Mesenchymal stem cell (in vitro differentiated cells and primary cell): ENCODE data around the gene PRDM9.
"Not testable (repeated sequence)": the region's sequence is repeated elsewhere in the genome, so short reads cannot be mapped to it uniquely, and the experiment has no call there.

Experiments used
- DNase-seq: peaks from one replicate; pipeline ENCODE4 v3.0.0-alpha.2; 2013
- H2AFZ ChIP-seq: one replicate; pipeline ENCODE4 v1.6.1; 2013; ENCODE audit warnings: low read depth, mild to moderate bottlenecking, control low read depth, inconsistent platforms, low read length, moderate library complexity
- H2AK5ac ChIP-seq: 2 replicates; pipeline ENCODE4 v1.6.1; 2013; ENCODE audit warnings: low read length, moderate library complexity, mild to moderate bottlenecking, inconsistent platforms; ENCODE audit not compliant: severe bottlenecking
- H2BK120ac ChIP-seq: one replicate; pipeline ENCODE4 v1.6.1; 2013; ENCODE audit warnings: low read depth, mild to moderate bottlenecking, inconsistent platforms, low read length, moderate library complexity
- H2BK12ac ChIP-seq, 2 experiments: one replicate each; pipeline ENCODE4 v1.6.1; 2013; ENCODE audit warnings: inconsistent platforms in 2 of 2, low read length in 2 of 2, mild to moderate bottlenecking in 2 of 2, moderate library complexity in 2 of 2, control low read depth in 1 of 2
- H2BK15ac ChIP-seq: one replicate; pipeline ENCODE4 v1.6.1; 2013; ENCODE audit warnings: mild to moderate bottlenecking, low read depth, inconsistent platforms; ENCODE audit not compliant: poor library complexity, severe bottlenecking
- H2BK5ac ChIP-seq: 2 replicates; pipeline ENCODE4 v1.6.1; 2013; ENCODE audit warnings: low read depth, mild to moderate bottlenecking, low read length, control low read depth, inconsistent platforms; ENCODE audit not compliant: poor library complexity, severe bottlenecking
- H3K14ac ChIP-seq, 2 experiments: one replicate each; pipeline ENCODE4 v1.6.1; 2013; ENCODE audit warnings: inconsistent platforms in 2 of 2, low read length in 2 of 2, control low read depth in 1 of 2, mild to moderate bottlenecking in 1 of 2, moderate library complexity in 1 of 2
- H3K18ac ChIP-seq, 2 experiments: one replicate each; pipeline ENCODE4 v1.6.1; 2013; ENCODE audit warnings: inconsistent platforms in 2 of 2, low read length in 2 of 2, control low read depth in 1 of 2, low read depth in 1 of 2, mild to moderate bottlenecking in 1 of 2
- H3K23ac ChIP-seq, 2 experiments: one replicate each; pipeline ENCODE4 v1.6.1; 2013; ENCODE audit warnings: inconsistent platforms in 2 of 2, low read length in 2 of 2, mild to moderate bottlenecking in 2 of 2, moderate library complexity in 2 of 2, control low read depth in 1 of 2
- H3K27ac ChIP-seq: 2 replicates; pipeline ENCODE4 v1.5.1; 2013; ENCODE audit warnings: mild to moderate bottlenecking, moderate library complexity, low read length, control low read depth, inconsistent platforms; ENCODE audit not compliant: poor library complexity, severe bottlenecking
- H3K27me3 ChIP-seq, 2 experiments: 2 replicates each; pipeline versions ENCODE4 v1.6.1 to v1.7.0; 2013; ENCODE audit warnings: low read length in 2 of 2, mild to moderate bottlenecking in 2 of 2, moderate library complexity in 2 of 2, control low read depth in 1 of 2, inconsistent platforms in 1 of 2; ENCODE audit not compliant: control insufficient read depth in 1 of 2, insufficient read depth in 1 of 2
- H3K36me3 ChIP-seq, 2 experiments: 2 replicates each; pipeline versions ENCODE4 v1.6.1 to v1.7.0; 2013; ENCODE audit warnings: low read length in 2 of 2, control low read depth in 1 of 2, inconsistent platforms in 1 of 2, low read depth in 1 of 2, mild to moderate bottlenecking in 1 of 2; ENCODE audit not compliant: insufficient read depth in 2 of 2, control insufficient read depth in 1 of 2
- H3K4ac ChIP-seq, 2 experiments: one replicate each; pipeline ENCODE4 v1.6.1; 2013; ENCODE audit warnings: inconsistent platforms in 2 of 2, low read length in 2 of 2, mild to moderate bottlenecking in 2 of 2, moderate library complexity in 2 of 2, control low read depth in 1 of 2, low read depth in 1 of 2
- H3K4me1 ChIP-seq: 2 replicates; pipeline ENCODE4 v1.6.1; 2013; ENCODE audit warnings: low read depth, low read length, control low read depth; ENCODE audit not compliant: control insufficient read depth, insufficient read depth
- H3K4me2 ChIP-seq: 2 replicates; pipeline ENCODE4 v1.6.1; 2013; ENCODE audit warnings: low read length, mild to moderate bottlenecking, inconsistent platforms; ENCODE audit not compliant: poor library complexity, severe bottlenecking
- H3K4me3 ChIP-seq, 2 experiments: 2 replicates each; pipeline versions ENCODE4 v1.5.1 to v1.7.0; 2013; ENCODE audit warnings: low read length in 2 of 2, mild to moderate bottlenecking in 2 of 2, control low read depth in 1 of 2, low read depth in 1 of 2; ENCODE audit not compliant: insufficient read depth in 1 of 2
- H3K79me1 ChIP-seq: replicated peaks from 2 replicates; pipeline ENCODE4 v1.6.1; 2013; ENCODE audit warnings: mild to moderate bottlenecking, control low read depth, low read length, inconsistent platforms; ENCODE audit not compliant: poor library complexity, severe bottlenecking
- H3K9ac ChIP-seq: 2 replicates; pipeline ENCODE4 v1.7.0; 2013; ENCODE audit warnings: mild to moderate bottlenecking, low read length, moderate library complexity
- H3K9me3 ChIP-seq: 2 replicates; pipeline ENCODE4 v1.7.0; 2013; ENCODE audit warnings: mild to moderate bottlenecking, low read length; ENCODE audit not compliant: control insufficient read depth
- H4K8ac ChIP-seq: one replicate; pipeline ENCODE4 v1.6.1; 2013; ENCODE audit warnings: inconsistent platforms, mild to moderate bottlenecking, low read length, moderate library complexity
- H4K91ac ChIP-seq: one replicate; pipeline ENCODE4 v1.6.1; 2013; ENCODE audit warnings: mild to moderate bottlenecking, low read length, inconsistent platforms
- WGBS: methylation state at CpG from one replicate; pipeline ENCODE4 v1.1.7; 2013; ENCODE audit warnings: mixed read lengths; 5-methylcytosine and 5-hydroxymethylcytosine counted together

PRDM9 gene

DNA sequence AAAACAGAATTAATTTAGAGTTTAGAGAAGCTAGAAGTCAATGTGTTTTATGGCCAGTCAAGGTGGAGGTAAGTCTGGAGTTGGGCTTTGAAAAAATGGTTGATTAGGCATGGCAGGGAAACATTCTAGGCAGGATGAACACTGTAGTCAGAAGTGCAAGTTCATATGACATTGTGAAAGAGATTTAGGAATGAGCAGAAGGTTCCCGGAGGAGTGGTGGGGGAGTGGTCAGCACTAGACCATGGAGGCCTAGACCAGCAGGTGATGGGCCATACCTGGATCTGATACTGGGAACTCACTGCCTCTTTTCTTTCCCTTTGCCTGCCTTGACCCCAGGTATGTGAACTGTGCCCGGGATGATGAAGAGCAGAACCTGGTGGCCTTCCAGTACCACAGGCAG is 16.6 kb downstream of the PRDM9 start:
- Histone ChIP-seq H3K14ac (no peak overlapping the region), H3K79me1 (no peaks in the 10 kb centered on the region), H4K91ac (no peak overlapping the region), H3K27me3 (no peaks in the 10 kb centered on the region), H3K9me3 (no peaks in the 10 kb centered on the region), H2BK5ac (no peak overlapping the region), H2AK5ac (no peak overlapping the region), H2BK12ac (no peak overlapping the region), H3K27ac (no peak overlapping the region), H2BK15ac (no peak overlapping the region), H2BK120ac (no peak overlapping the region), H3K4me1 (no peaks in the 10 kb centered on the region), H3K23ac (no peak overlapping the region), H4K8ac (no peak overlapping the region), H3K36me3 (no peaks in the 10 kb centered on the region), H3K9ac (no peak overlapping the region), H2AFZ (no peak overlapping the region), H3K4ac (no peak overlapping the region), H3K4me3 (no peak overlapping the region), H3K18ac (peak overlapping the region in 1 of 2 experiments; percentile 34), H3K4me2 (no peak overlapping the region)
- 86% methylated on average over 1 of the region's 2 CpGs for WGBS
- no peak for DNase-seq

DNA sequence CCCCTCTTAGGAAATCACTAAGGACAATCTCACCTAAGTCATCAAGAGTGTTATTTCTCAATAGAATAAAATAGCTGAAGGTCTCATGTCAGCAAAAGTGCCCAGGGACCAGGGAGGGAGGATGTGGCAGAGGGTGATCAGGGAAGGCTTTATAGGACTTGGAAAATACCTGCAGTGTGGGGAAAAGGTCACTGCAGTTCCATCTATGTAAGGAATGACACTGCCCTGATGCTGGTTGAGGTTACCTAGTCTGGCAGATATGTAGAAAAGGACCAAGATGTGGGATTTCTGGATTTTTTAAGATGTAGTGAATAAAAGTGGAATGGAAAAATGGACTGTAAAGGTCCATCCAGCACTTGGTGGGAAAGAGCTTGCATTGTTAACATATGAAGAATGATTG is 18.3 kb downstream of the PRDM9 start:
- H3K36me3 ChIP-seq, result no peaks in the 10 kb centered on the region
- H3K9me3 ChIP-seq, result no peaks in the 10 kb centered on the region
- no peak overlapping the region for H3K9ac ChIP-seq
- H2AFZ ChIP-seq, result no peak overlapping the region
- no peak overlapping the region for H3K14ac ChIP-seq
- no peaks in the 10 kb centered on the region for H3K4me1 ChIP-seq
- H2BK120ac ChIP-seq, result no peak overlapping the region
- H3K27ac ChIP-seq, result no peak overlapping the region
- no peak overlapping the region for H3K4ac ChIP-seq
- no peak overlapping the region for H2AK5ac ChIP-seq
- H2BK12ac ChIP-seq, result no peak overlapping the region
- H3K4me3 ChIP-seq, result no peak overlapping the region
- no peak overlapping the region for H4K8ac ChIP-seq
- DNase-seq, result no peak
- H3K27me3 ChIP-seq, result no peaks in the 10 kb centered on the region
- H2BK5ac ChIP-seq, result no peak overlapping the region
- H3K4me2 ChIP-seq, result no peak overlapping the region
- H3K18ac ChIP-seq, result no peak overlapping the region
- H3K23ac ChIP-seq, result no peak overlapping the region
- H4K91ac ChIP-seq, result no peak overlapping the region
- H3K79me1 ChIP-seq, result no peaks in the 10 kb centered on the region
- H2BK15ac ChIP-seq, result no peak overlapping the region

DNA sequence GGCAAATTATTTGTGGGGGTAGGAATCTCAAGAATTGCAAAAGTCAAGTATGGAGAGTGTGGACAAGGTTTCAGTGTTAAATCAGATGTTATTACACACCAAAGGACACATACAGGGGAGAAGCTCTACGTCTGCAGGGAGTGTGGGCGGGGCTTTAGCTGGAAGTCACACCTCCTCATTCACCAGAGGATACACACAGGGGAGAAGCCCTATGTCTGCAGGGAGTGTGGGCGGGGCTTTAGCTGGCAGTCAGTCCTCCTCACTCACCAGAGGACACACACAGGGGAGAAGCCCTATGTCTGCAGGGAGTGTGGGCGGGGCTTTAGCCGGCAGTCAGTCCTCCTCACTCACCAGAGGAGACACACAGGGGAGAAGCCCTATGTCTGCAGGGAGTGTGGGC is 19.2 kb downstream of the PRDM9 start:
- DNase-seq, H3K4me2 ChIP-seq, H3K9ac ChIP-seq, H2BK12ac ChIP-seq, H2BK15ac ChIP-seq, H4K91ac ChIP-seq, H3K27me3 ChIP-seq, H3K27ac ChIP-seq, H3K18ac ChIP-seq, H3K4me1 ChIP-seq, H2BK5ac ChIP-seq, H2AFZ ChIP-seq, H3K23ac ChIP-seq, H3K4me3 ChIP-seq, H2AK5ac ChIP-seq, H3K9me3 ChIP-seq, H2BK120ac ChIP-seq, H4K8ac ChIP-seq, H3K4ac ChIP-seq, H3K36me3 ChIP-seq, H3K79me1 ChIP-seq, H3K14ac ChIP-seq: not testable (repeated sequence)
- 83% methylated on average over 2 of the region's 5 CpGs for WGBS

DNA sequence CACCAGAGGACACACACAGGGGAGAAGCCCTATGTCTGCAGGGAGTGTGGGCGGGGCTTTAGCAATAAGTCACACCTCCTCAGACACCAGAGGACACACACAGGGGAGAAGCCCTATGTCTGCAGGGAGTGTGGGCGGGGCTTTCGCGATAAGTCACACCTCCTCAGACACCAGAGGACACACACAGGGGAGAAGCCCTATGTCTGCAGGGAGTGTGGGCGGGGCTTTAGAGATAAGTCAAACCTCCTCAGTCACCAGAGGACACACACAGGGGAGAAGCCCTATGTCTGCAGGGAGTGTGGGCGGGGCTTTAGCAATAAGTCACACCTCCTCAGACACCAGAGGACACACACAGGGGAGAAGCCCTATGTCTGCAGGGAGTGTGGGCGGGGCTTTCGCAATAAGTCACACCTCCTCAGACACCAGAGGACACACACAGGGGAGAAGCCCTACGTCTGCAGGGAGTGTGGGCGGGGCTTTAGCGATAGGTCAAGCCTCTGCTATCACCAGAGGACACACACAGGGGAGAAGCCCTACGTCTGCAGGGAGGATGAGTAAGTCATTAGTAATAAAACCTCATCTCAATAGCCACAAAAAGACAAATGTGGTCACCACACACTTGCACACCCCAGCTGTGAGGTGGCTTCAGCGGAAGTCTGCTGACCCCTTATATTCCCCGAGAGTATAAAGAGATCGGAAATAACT is 20.0 kb downstream of the PRDM9 start:
- H2BK5ac ChIP-seq, H3K4me1 ChIP-seq, H3K27ac ChIP-seq, H3K23ac ChIP-seq, H4K8ac ChIP-seq, H2AK5ac ChIP-seq, H4K91ac ChIP-seq, H3K9ac ChIP-seq, H2AFZ ChIP-seq, H2BK120ac ChIP-seq, H2BK12ac ChIP-seq, H3K4me2 ChIP-seq, DNase-seq, H3K27me3 ChIP-seq, H3K36me3 ChIP-seq, H3K4me3 ChIP-seq, H3K18ac ChIP-seq, H3K79me1 ChIP-seq, H3K14ac ChIP-seq, H2BK15ac ChIP-seq, H3K4ac ChIP-seq, H3K9me3 ChIP-seq: not testable (repeated sequence)
- 94% methylated on average over 6 of the region's 15 CpGs for WGBS
